Mucosa of descending colon (tissue), 3 donors: ENCODE data around the gene SH3BP1. TPM values are rescaled to one million over a fixed set of nuclear protein-coding genes. Genes with fewer than 3 reads are reported as not detected.
A peak's percentile ranks its signal among the peaks of the same experiment; 100 is the strongest.

Experiments
- ATAC-seq: fragments of 200-7000 bp; cut with Tn5 transposase; one replicate; pipeline ENCODE4 v1.9.1; 2020; ENCODE audit warnings: mild to moderate bottlenecking, moderate library complexity
- DNase-seq, 3 donors: peaks; one replicate each; pipeline ENCODE4 v3.0.0-alpha.2; 2020
- H3K36me3 ChIP-seq: fragments of 200-600 bp; one replicate; pipeline ENCODE4 v1.8.0; 2021; ENCODE audit warnings: low read depth, mild to moderate bottlenecking
- H3K4me1 ChIP-seq: fragments of 200-600 bp; one replicate; pipeline ENCODE4 v1.8.0; 2021; ENCODE audit warnings: low read depth, mild to moderate bottlenecking
- H3K4me3 ChIP-seq: fragments of 200-600 bp; one replicate; pipeline ENCODE4 v1.8.0; 2021; ENCODE audit warnings: mild to moderate bottlenecking
- H3K9me3 ChIP-seq: fragments of 200-600 bp; one replicate; pipeline ENCODE4 v1.8.0; 2021; ENCODE audit warnings: mild to moderate bottlenecking
- intact Hi-C, 2 donors: fragments of 100-400 bp; cut with DNase I in 1 of 2; cut with micrococcal nuclease in 1 of 2; formaldehyde crosslinking; loops; one replicate each; pipeline versions ENCODE4 v1.11.0 to v1.11.1; 2022; cut with DNase I, micrococcal nuclease
- total RNA-seq, 3 donors: library from RNA; stranded (reverse); fragmentation: NEBNext Ultra II Directional in 2 of 3; extraction: Animal tissue kit (Norgen Biotek cat#: 25700) in 2 of 3; gene quantifications; one replicate each; pipeline versions ENCODE4 v1.2.1 to v1.2.4, GENCODE V29; 2021 to 2023
- TF ChIP-seq, protein P1 (sequence below): fragments of 200-600 bp; IDR thresholded peaks from one replicate; pipeline ENCODE4 v1.8.0; 2022; ENCODE audit warnings: antibody characterized with exemption, mild to moderate bottlenecking
- donor health status: DM: no; HTN: no; CAD: no; lungs with moderate emphysema.
- donor health status: DM: no; HTN: no; CAD: no.
- donor health status: DM: no; HTN: yes; CAD: no.

Gene SH3BP1
- total RNA-seq, 3 donors from 2014 or later: 48.8 to 98.2 (median 96.6) TPM

DNA sequence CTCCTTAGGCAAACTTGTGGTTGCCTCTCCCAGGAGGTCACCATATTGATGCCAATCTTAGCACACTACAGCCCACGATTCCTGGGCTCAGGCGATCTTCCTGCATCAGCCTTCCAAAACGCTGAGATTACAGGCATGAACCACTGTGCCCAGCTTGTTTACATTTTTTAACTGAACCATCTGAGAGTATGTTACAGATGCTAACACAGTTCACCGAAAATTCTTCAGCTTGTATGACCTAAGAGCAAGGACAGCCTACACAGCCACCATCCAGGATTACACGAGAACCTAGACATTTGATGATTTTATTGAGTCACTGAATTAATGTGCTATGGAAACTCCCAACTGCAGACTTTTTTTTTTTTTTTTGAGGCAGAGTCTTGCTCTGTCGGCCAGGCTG lies 30.1 kb downstream of the SH3BP1 start:
- no peak for ATAC-seq
- Histone ChIP-seq H3K4me3 (no peak overlapping the region), H3K9me3 (no peaks in the 10 kb centered on the region), H3K4me1 (peaks cover 22% of the 10 kb centered on the region), H3K36me3 (no peaks in the 10 kb centered on the region)
- TF ChIP-seq, protein P1, sequence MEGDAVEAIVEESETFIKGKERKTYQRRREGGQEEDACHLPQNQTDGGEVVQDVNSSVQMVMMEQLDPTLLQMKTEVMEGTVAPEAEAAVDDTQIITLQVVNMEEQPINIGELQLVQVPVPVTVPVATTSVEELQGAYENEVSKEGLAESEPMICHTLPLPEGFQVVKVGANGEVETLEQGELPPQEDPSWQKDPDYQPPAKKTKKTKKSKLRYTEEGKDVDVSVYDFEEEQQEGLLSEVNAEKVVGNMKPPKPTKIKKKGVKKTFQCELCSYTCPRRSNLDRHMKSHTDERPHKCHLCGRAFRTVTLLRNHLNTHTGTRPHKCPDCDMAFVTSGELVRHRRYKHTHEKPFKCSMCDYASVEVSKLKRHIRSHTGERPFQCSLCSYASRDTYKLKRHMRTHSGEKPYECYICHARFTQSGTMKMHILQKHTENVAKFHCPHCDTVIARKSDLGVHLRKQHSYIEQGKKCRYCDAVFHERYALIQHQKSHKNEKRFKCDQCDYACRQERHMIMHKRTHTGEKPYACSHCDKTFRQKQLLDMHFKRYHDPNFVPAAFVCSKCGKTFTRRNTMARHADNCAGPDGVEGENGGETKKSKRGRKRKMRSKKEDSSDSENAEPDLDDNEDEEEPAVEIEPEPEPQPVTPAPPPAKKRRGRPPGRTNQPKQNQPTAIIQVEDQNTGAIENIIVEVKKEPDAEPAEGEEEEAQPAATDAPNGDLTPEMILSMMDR: no peak
- no peak for DNase-seq
- intact Hi-C loops: no loop called here

DNA sequence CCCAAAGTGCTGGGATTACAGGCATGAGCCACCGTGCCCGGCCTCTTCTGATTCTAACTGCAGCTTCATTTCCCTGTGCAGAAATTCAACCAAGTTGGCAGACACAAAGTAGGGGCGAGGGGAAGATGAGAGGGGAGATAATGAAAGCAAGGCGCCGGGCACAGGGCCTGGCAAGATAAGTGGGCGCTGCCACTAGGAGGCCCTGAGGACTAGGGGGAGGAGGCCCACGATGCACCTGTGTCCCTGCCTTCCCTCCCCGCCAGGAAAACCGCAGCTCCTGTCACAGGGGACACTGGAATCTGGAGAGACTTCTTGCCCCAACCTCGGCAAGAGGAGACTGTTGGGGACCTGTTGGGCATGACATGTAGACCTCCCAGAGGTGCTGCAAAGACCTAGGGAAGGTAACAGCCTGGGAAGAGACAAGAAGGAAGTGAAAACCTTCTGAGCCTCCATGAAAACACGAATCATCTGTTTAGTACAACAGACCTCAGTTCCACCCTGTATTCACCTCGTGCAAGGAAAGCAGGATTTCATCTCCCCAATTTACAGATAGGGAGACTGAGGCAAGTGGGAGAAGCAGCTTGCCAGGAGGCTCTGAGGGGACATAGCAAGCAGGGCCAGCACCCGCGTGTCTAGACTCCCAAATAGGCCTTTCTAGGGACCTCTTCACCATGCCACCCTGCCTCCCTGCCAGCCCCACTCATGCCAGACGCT lies 32.9 kb downstream of the SH3BP1 start:
- ATAC-seq (no peak), DNase-seq (no peak)
- intact Hi-C loops: no loop called here
- Histone ChIP-seq H3K9me3 (no peaks in the 10 kb centered on the region), H3K36me3 (peaks cover 2% of the 10 kb centered on the region), H3K4me1 (peaks cover 40% of the 10 kb centered on the region), H3K4me3 (no peak overlapping the region)
- TF ChIP-seq, protein P1: no peak

DNA sequence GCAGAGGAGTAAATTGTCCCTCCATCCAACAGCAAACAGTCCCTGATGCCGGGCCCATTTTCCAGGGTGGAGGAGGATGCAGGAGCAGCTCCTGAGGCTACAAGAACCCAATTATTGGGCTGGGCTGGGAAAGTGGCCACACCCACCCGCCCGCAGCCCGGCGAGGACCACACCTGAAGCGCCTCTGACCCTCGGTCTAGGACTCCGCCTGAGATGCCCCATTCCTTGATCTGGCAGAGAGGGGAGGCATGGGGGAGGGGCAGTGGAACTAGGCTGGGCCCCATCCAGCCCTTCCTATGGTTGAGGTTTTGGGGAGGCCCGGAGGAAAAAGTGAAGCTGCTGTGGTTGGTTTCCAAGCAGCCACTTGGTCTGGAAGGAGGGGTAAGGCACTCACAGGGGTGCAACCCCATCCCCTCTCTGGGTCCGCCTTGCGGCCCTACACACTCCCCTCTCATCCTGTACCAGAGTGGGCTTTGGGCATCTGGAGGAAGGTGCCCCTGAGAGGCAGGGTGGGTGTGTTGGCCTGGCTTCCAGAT lies 33.5 kb downstream of the SH3BP1 start:
- Histone ChIP-seq H3K36me3 (peaks cover 3% of the 10 kb centered on the region), H3K9me3 (no peaks in the 10 kb centered on the region), H3K4me1 (peaks cover 44% of the 10 kb centered on the region), H3K4me3 (no peak overlapping the region)
- TF ChIP-seq, protein P1: no peak
- DNase-seq (peak in 2 of 3 donors; percentile 38 to 66), ATAC-seq (no peak)
- intact Hi-C loops: no loop called here

DNA sequence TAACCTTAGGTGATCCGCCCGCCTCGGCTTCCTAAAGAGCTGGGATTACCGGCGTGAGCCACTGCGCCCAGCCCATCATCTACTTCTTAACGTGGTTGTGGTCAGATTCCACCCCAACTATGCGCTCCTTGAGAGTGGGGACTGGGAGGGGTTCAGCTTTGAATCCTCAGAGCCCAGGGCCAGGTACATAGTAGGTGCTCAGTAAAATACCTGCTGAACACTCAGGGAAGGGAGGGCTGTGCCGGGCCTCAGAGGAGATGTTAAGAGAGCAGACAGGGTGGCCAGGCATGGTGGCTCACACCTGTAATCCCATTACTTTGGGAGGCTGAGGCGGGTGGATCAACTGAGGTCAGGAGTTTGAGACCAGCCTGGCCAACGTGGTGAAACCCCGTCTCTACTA lies 34.8 kb downstream of the SH3BP1 start:
- intact Hi-C loops: no loop called here
- ATAC-seq: no peak
- peaks cover 3% of the 10 kb centered on the region for H3K36me3 ChIP-seq
- H3K9me3 ChIP-seq: no peaks in the 10 kb centered on the region
- peaks cover 44% of the 10 kb centered on the region for H3K4me1 ChIP-seq
- no peak for DNase-seq
- H3K4me3 ChIP-seq: no peak overlapping the region
- TF ChIP-seq, protein P1: no peak

DNA sequence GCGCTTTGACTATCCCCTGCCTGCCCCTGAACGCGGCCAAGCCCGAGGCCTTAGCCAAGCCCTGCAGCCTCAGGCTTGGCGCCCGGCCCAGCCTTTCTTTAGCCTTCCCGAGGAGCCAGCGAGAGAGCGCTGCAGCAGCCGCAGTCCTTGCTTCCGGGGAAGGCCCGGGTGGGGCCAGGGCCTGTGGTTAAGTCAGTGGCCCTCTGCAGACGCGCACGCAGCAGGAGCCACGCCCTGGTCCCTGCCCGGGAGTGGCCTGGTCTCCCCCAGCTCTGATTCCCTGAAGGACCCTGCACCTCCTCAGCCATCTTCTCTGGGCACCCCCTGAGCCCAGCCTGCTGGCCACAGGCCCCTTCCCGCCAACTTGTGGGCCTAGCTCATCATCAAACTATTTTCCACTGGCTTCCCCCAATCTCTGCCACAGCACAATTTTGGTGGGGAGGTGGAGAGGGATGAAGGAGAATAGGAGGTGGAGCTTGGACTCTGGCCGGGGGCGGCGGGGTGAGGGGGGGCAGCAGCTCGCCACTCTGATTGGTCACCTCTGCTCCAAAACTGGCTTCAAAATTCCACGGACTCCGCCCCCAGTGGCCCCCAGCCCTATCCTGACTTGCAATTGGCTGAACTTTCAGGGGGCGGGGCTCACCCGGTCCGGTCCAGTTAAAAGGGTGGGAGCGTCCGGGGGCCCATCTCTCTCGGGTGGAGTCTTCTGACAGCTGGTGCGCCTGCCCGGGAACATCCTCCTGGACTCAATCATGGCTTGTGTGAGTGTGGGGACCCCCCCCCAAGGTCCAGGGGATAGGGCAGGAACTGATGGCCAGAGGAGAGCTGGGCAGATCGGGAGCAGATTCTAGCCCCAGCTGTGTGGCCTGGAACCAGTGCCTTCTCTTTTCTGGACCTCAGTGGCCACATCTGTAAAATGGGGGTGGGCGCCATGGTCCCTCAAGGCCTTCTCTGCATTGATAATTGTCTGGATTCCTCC lies 35.8 kb downstream of the SH3BP1 start, which contains the start of gene LGALS1:
LGALS1 (plus strand) TSS at position 686 of the 979 bp plus-strand sequence; CDS start at position 753, 67 bp downstream.
- TF ChIP-seq, protein P1: peak; percentile 10
- peak within 1 kb of the TSS; percentile 17 for H3K4me3 ChIP-seq
- intact Hi-C loops: no loop called here
- no peaks in the 10 kb centered on the region for H3K9me3 ChIP-seq
- H3K4me1 ChIP-seq: peaks cover 44% of the 10 kb centered on the region
- DNase-seq (peak; percentile 89 to 96 (median 94)), ATAC-seq (peak; percentile 85)
- peaks cover 3% of the 10 kb centered on the region for H3K36me3 ChIP-seq
